MCF 10A (cell line): ENCODE data around the gene SFRP5. TPM values are rescaled to one million over a fixed set of nuclear protein-coding genes. Genes with fewer than 3 reads are reported as not detected.

ENCODE experiments used
- BruUV-seq: library from RNA; stranded (reverse); fragments of 400-500 nt; replicated peaks from 2 replicates; lab custom pipeline; 2021; lab: Mats Ljungman, UMichigan
- CTCF ChIA-PET: fragments of 300-600 bp; sonication (Branson Sonifier 250); formaldehyde crosslinking; extraction: SDS; loops from one replicate; lab custom pipeline; 2021; ENCODE audit warnings: antibody characterized with exemption, inconsistent platforms; lab: Yijun Ruan, JAX
- POLR2A ChIA-PET: fragments of 300-600, 350-650 bp; sonication (Branson Sonifier 250); formaldehyde crosslinking; extraction: SDS; loops from one replicate; lab custom pipeline; 2020; ENCODE audit warnings: antibody characterized with exemption, inconsistent platforms; lab: Yijun Ruan, JAX
- DNase-seq: peaks from one replicate; pipeline ENCODE4 v3.0.0-alpha.2; 2018; ENCODE audit not compliant: unreplicated experiment
- H3K27ac Mint-ChIP-seq: one replicate; pipeline ENCODE4 v1.8.0; 2022; ENCODE audit warnings: mild to moderate bottlenecking, low read depth, mixed read lengths; ENCODE audit not compliant: unreplicated experiment
- H3K27me3 Mint-ChIP-seq: one replicate; pipeline ENCODE4 v1.8.0; 2022; ENCODE audit warnings: mixed read lengths; ENCODE audit not compliant: insufficient read depth, unreplicated experiment
- H3K36me3 Mint-ChIP-seq: one replicate; pipeline ENCODE4 v1.8.0; 2022; ENCODE audit warnings: mild to moderate bottlenecking, moderate library complexity, mixed read lengths; ENCODE audit not compliant: insufficient read depth, unreplicated experiment
- H3K4me1 Mint-ChIP-seq: one replicate; pipeline ENCODE4 v1.8.0; 2022; ENCODE audit warnings: mixed read lengths; ENCODE audit not compliant: insufficient read depth, unreplicated experiment
- H3K4me3 Mint-ChIP-seq: one replicate; pipeline ENCODE4 v1.8.0; 2022; ENCODE audit warnings: mild to moderate bottlenecking, moderate library complexity, mixed read lengths; ENCODE audit not compliant: unreplicated experiment
- H3K9me3 Mint-ChIP-seq: one replicate; pipeline ENCODE4 v1.8.0; 2022; ENCODE audit warnings: mixed read lengths; ENCODE audit not compliant: unreplicated experiment
- intact Hi-C: fragments of 100-400 bp; cut with micrococcal nuclease; formaldehyde crosslinking; loops from 2 replicates; pipeline ENCODE4 v1.14.1; 2022
- total RNA-seq: library from RNA; stranded (reverse); gene quantifications from 2 replicates; pipeline ENCODE4 v1.2.3, GENCODE V29; 2022
- TF ChIP-seq, protein P1 (sequence below): fragments of 200-600 bp; IDR thresholded peaks from one replicate; pipeline ENCODE4 v1.8.0; 2022; ENCODE audit warnings: antibody characterized with exemption, mild to moderate bottlenecking; ENCODE audit not compliant: unreplicated experiment

Gene SFRP5
- total RNA-seq, 1 experiment from 2014 or later: not detected

- Mint-ChIP-seq H3K36me3 (peaks cover 50% of the 10 kb centered on the region), H3K4me3 (no peak overlapping the region), H3K4me1 (no peaks in the 10 kb centered on the region), H3K27ac (no peak overlapping the region), H3K9me3 (no peaks in the 10 kb centered on the region), H3K27me3 (no peaks in the 10 kb centered on the region)
- TF ChIP-seq, protein P1, sequence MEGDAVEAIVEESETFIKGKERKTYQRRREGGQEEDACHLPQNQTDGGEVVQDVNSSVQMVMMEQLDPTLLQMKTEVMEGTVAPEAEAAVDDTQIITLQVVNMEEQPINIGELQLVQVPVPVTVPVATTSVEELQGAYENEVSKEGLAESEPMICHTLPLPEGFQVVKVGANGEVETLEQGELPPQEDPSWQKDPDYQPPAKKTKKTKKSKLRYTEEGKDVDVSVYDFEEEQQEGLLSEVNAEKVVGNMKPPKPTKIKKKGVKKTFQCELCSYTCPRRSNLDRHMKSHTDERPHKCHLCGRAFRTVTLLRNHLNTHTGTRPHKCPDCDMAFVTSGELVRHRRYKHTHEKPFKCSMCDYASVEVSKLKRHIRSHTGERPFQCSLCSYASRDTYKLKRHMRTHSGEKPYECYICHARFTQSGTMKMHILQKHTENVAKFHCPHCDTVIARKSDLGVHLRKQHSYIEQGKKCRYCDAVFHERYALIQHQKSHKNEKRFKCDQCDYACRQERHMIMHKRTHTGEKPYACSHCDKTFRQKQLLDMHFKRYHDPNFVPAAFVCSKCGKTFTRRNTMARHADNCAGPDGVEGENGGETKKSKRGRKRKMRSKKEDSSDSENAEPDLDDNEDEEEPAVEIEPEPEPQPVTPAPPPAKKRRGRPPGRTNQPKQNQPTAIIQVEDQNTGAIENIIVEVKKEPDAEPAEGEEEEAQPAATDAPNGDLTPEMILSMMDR: no peak
- ChIA-PET POLR2A (interaction anchor here (1.6 kb wide), 1 partner anchor 8 kb away, joined by 6 read pairs; no protein-coding TSS in a partner anchor), CTCF (interaction anchor here (0.6 to 5.2 kb wide), 11 partner anchors 10 to 286 kb away, joined by 3 to 33 read pairs (median 8); no protein-coding TSS in a partner anchor)
- no TSS peak for BruUV-seq
- intact Hi-C loops: loop anchor here (1.0 kb wide), 3 partner anchors 109 to 281 kb away; no protein-coding TSS in a partner anchor
- DNase-seq: no peak
Measured at GRCh38 chr10:97759946-97760345, 11.9 kb downstream of the SFRP5 start.

DNA sequence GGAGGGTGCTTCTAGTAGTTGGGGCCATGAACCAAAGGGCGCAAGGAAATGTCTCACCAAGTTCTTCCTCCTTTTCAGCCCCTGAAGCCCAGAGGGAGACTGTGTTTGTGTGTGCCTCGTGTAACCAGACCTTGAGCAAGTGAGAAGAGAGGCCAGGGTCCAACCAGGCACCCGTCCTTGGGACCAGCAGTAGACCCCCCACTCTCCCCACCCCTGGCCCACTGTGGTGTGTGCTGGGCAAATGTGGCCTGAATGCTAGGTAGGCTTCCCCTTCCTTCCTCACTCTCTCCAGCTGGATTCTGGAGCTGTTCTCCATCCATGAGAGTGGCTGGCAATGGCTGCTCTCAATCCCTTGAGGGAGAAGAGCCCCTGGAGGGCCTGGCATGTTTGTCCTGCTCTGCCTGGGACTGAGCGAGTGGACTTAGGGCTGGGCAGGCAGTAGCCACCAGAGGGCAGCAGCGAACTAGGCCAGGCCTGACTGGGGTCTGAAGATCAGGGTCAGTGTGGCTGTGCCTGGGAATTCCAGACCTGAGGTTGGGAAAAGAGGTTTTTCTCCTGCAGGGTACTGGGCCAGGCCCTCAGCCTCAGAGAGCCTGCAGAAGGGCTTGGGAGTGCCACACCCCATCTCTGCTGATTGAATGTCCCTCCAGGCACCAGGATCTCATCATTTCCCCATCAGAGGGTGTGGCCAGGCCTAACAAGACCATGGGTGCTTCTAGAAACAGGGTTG is 12.5 kb downstream of the SFRP5 start:
- Mint-ChIP-seq H3K9me3 (no peaks in the 10 kb centered on the region), H3K36me3 (peaks cover 54% of the 10 kb centered on the region), H3K4me1 (no peaks in the 10 kb centered on the region), H3K27me3 (no peaks in the 10 kb centered on the region), H3K4me3 (no peak overlapping the region), H3K27ac (no peak overlapping the region)
- CTCF ChIA-PET: interaction anchor here (0.6 to 5.2 kb wide), 15 partner anchors 9 to 830 kb away, joined by 3 to 33 read pairs (median 5); no protein-coding TSS in a partner anchor
- peak; percentile 67 for DNase-seq
- BruUV-seq: no TSS peak
- POLR2A ChIA-PET: interaction anchor here (1.6 kb wide), 1 partner anchor 8 kb away, joined by 6 read pairs; no protein-coding TSS in a partner anchor
- intact Hi-C loops: loop anchor here (1.0 kb wide), 3 partner anchors 110 to 282 kb away; no protein-coding TSS in a partner anchor
- TF ChIP-seq, protein P1: peak; percentile 77

DNA sequence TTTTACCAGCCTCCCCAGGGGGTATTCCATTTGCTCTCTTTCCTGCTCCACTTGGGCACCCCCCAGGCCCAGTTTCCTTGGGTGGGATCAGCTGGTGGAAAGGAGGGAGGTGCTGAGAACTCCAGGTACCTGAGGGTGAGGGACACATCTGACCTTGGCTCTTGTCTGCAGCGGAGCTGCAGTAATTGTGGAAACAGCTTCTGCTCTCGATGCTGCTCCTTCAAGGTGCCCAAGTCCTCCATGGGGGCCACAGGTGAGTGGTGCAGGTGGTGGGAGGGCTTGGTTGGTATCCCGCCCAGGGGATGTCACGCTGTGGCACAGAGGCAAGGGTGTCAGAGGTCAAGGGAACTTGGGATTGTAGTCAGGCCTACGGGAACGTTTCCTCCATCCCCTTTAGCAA is 14.3 kb downstream of the SFRP5 start:
- ChIA-PET CTCF (interaction anchor here (0.6 to 4.7 kb wide), 6 partner anchors 9 to 243 kb away, joined by 3 to 15 read pairs (median 5); no protein-coding TSS in a partner anchor), POLR2A (interaction anchor here (0.7 kb wide), 1 partner anchor 127 kb away, joined by 3 read pairs; no protein-coding TSS in a partner anchor)
- intact Hi-C loops: no loop called here
- H3K36me3 Mint-ChIP-seq: peaks cover 72% of the 10 kb centered on the region
- H3K27me3 Mint-ChIP-seq: no peaks in the 10 kb centered on the region
- DNase-seq: no peak
- no peak overlapping the region for H3K4me3 Mint-ChIP-seq
- TF ChIP-seq, protein P1: no peak
- no peak overlapping the region for H3K27ac Mint-ChIP-seq
- H3K9me3 Mint-ChIP-seq: no peaks in the 10 kb centered on the region
- H3K4me1 Mint-ChIP-seq: no peaks in the 10 kb centered on the region
- no TSS peak for BruUV-seq

DNA sequence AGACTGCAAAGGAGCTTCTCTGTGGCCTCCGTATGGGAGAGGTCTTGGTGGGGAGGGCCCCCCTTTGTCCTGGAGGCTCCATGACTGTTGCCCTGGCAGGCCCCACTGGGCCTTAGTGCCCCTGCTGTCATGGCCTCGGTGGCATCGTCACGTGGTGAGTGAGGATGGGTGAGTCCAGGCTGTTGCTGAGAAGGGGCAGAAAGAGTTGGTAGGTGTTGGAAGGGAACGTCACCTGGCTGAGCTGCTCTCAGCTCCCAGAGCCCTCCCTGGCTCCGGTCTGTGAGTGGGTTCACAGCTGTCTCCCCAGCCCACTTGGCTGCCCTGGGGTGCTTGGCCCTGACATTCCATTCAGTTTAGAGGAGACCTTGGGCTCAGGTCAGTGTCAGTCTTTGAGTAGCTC is 16.1 kb downstream of the SFRP5 start:
- peaks cover 76% of the 10 kb centered on the region for H3K36me3 Mint-ChIP-seq
- H3K4me1 Mint-ChIP-seq: no peaks in the 10 kb centered on the region
- H3K27ac Mint-ChIP-seq: no peak overlapping the region
- H3K27me3 Mint-ChIP-seq: no peaks in the 10 kb centered on the region
- H3K9me3 Mint-ChIP-seq: no peaks in the 10 kb centered on the region
- DNase-seq: no peak
- TF ChIP-seq, protein P1: no peak
- ChIA-PET POLR2A (interaction anchor here (1.4 kb wide), 1 partner anchor 19 kb away, joined by 3 read pairs; the partner anchor contains the start of gene ZFYVE27), CTCF (interaction anchor here (0.6 to 2.7 kb wide), 8 partner anchors 12 to 113 kb away, joined by 3 to 14 read pairs (median 3); no protein-coding TSS in a partner anchor)
- intact Hi-C loops: no loop called here
- BruUV-seq: no TSS peak
- no peak overlapping the region for H3K4me3 Mint-ChIP-seq
